K562 (cell line): ENCODE results near the gene FBXO22. TPM values are rescaled to one million over a fixed set of nuclear protein-coding genes. Genes with fewer than 3 reads are reported as not detected.

Source experiments
- ATAC-seq: fragments of 200-7000 bp; cut with Tn5 transposase; 3 replicates; pipeline ENCODE4 v1.9.1; 2020; ENCODE audit warnings: moderate library complexity
- BruUV-seq: library from RNA; stranded (reverse); fragments of 400-500 nt; replicated peaks from 2 replicates; lab custom pipeline; 2021; lab: Mats Ljungman, UMichigan
- CTCF ChIA-PET: fragments of 300-600 bp; formaldehyde crosslinking; extraction: SDS; loops from one replicate; lab custom pipeline; 2021; ENCODE audit warnings: low intra/inter-chr PET ratio; lab: Yijun Ruan, JAX
- POLR2A ChIA-PET: fragments of 300-600, 350-650 bp; sonication (Branson Sonifier 250); formaldehyde crosslinking; extraction: SDS; loops from one replicate; lab custom pipeline; 2021; ENCODE audit warnings: antibody characterized with exemption, inconsistent platforms; lab: Yijun Ruan, JAX
- DNase-seq, 4 experiments: peaks; one replicate each; pipeline versions ENCODE4 v3.0.0 to v3.0.0-alpha.2; 2011 to 2018; ENCODE audit warnings: low spot score in 3 of 4, mixed read lengths in 3 of 4; ENCODE audit errors: extremely low read depth in 1 of 4
- FAIRE-seq: peaks from 2 replicates; lab custom pipeline; 2011; peaks lifted over from hg19 to GRCh38; lab: Jason Lieb, UNC
- H2AFZ ChIP-seq: 2 replicates; pipeline ENCODE4 v1.6.0; 2011; ENCODE audit warnings: low read depth, low read length, control low read depth, inconsistent platforms
- H3K27ac ChIP-seq: fragments of 200-600 bp; 3 replicates; pipeline ENCODE4 v1.8.0; 2011; ENCODE audit warnings: low read depth, mild to moderate bottlenecking, control low read depth, inconsistent platforms, low read length, moderate library complexity, mixed read lengths; ENCODE audit errors: extremely low read depth
- H3K27me3 ChIP-seq, 2 experiments: fragments of 300-600 bp in 1 of 2; 2 replicates in 1 of 2; 3 replicates in 1 of 2; pipeline versions ENCODE4 v1.6.0 to v1.8.0; 2011; ENCODE audit warnings: inconsistent platforms in 2 of 2, low read length in 2 of 2, mild to moderate bottlenecking in 1 of 2, mixed read lengths in 1 of 2, moderate library complexity in 1 of 2; ENCODE audit not compliant: control insufficient read depth in 2 of 2, insufficient read depth in 2 of 2
- H3K36me3 ChIP-seq: fragments of 300-600 bp; 3 replicates; pipeline ENCODE4 v1.8.0; 2011; ENCODE audit warnings: mild to moderate bottlenecking, low read length, inconsistent platforms; ENCODE audit not compliant: control insufficient read depth, insufficient read depth
- H3K4me1 ChIP-seq, 2 experiments: fragments of 200-600 bp in 1 of 2; replicated peaks in 1 of 2; 2 replicates in 1 of 2; 3 replicates in 1 of 2; pipeline versions ENCODE4 v1.5.1 to v1.8.0; 2011; ENCODE audit warnings: inconsistent platforms in 2 of 2, low read length in 2 of 2, mild to moderate bottlenecking in 1 of 2, mixed read lengths in 1 of 2, moderate library complexity in 1 of 2; ENCODE audit not compliant: control insufficient read depth in 2 of 2, insufficient read depth in 2 of 2
- H3K4me2 ChIP-seq: 2 replicates; pipeline ENCODE4 v1.6.1; 2011; ENCODE audit warnings: low read length, control low read depth, inconsistent platforms, mixed read lengths; ENCODE audit not compliant: insufficient read depth
- H3K4me3 ChIP-seq: fragments of 200-600 bp; sonication (generic), shearing (Covaris generic); 2 replicates; pipeline ENCODE4 v1.5.1; 2016; ENCODE audit warnings: control low read depth, inconsistent platforms
- H3K79me2 ChIP-seq: fragments of 200-600 bp; 3 replicates; pipeline ENCODE4 v1.8.0; 2011; ENCODE audit warnings: low read length, inconsistent platforms; ENCODE audit not compliant: control insufficient read depth, insufficient read depth
- H3K9ac ChIP-seq, 2 experiments: 2 replicates each; pipeline versions ENCODE4 v1.6.0 to v1.6.1; 2011; ENCODE audit warnings: low read depth in 2 of 2, low read length in 2 of 2, control low read depth in 1 of 2, inconsistent platforms in 1 of 2, mild to moderate bottlenecking in 1 of 2, mixed read lengths in 1 of 2; ENCODE audit not compliant: insufficient read depth in 1 of 2
- H3K9me1 ChIP-seq: one replicate; pipeline ENCODE4 v1.6.0; 2011; ENCODE audit warnings: inconsistent platforms, mild to moderate bottlenecking, low read length, moderate library complexity; ENCODE audit not compliant: control insufficient read depth, insufficient read depth
- H3K9me3 ChIP-seq: replicated peaks from 2 replicates; pipeline ENCODE4 v1.5.1; 2011; ENCODE audit warnings: low read depth, low read length, inconsistent platforms; ENCODE audit not compliant: control insufficient read depth, insufficient read depth
- H4K20me1 ChIP-seq: replicated peaks from 2 replicates; pipeline ENCODE4 v1.6.1; 2011; ENCODE audit warnings: low read length, inconsistent platforms, mixed read lengths; ENCODE audit not compliant: control insufficient read depth, insufficient read depth
- CBX3 ChIP-seq, 2 experiments: IDR thresholded peaks; 1 replicate in 1 of 2; 2 replicates in 1 of 2; pipeline ENCODE4 v1.6.1; 2012; ENCODE audit warnings: inconsistent platforms in 2 of 2, low read length in 2 of 2, borderline replicate concordance in 1 of 2, control low read depth in 1 of 2
- CCAR2 ChIP-seq: fragments of 200-400 bp; formaldehyde crosslinking; IDR thresholded peaks from 2 replicates; pipeline ENCODE4 v1.6.1; 2017; ENCODE audit warnings: mild to moderate bottlenecking, low read depth, low read length
- CHD2 ChIP-seq: IDR thresholded peaks from 2 replicates; pipeline ENCODE4 v1.6.1; 2011; ENCODE audit warnings: low read depth, low read length
- E2F3 ChIP-seq: fragments of 250-450 bp; sonication (Bioruptor Pico); IDR thresholded peaks from 2 replicates; pipeline ENCODE4 v1.4.0; 2020; ENCODE audit warnings: mild to moderate bottlenecking
- POLR2B ChIP-seq: fragments of 450-650 bp; IDR thresholded peaks from 2 replicates; pipeline ENCODE4 v1.6.1; 2018; ENCODE audit warnings: low read depth; ENCODE audit not compliant: partially characterized antibody
- RB1 ChIP-seq: fragments of 450-650 bp; IDR thresholded peaks from 2 replicates; pipeline ENCODE4 v1.6.1; 2017; ENCODE audit warnings: low read depth, mild to moderate bottlenecking
- TAL1 ChIP-seq: fragments of 450-650 bp; IDR thresholded peaks from 2 replicates; pipeline ENCODE4 v1.6.1; 2016; ENCODE audit warnings: mild to moderate bottlenecking
- WGBS: fragments of 100-300 bp; shearing (Covaris generic); methylation state at CpG from one replicate; pipeline ENCODE4 v1.1.6; 2016; ENCODE audit warnings: low coverage, mixed read lengths; ENCODE audit not compliant: insufficient coverage; ENCODE audit errors: missing lambda C conversion rate; 5-methylcytosine and 5-hydroxymethylcytosine counted together
- in situ Hi-C: fragments of 300-500 bp; cut with MboI; formaldehyde crosslinking; loops from 4 replicates; pipeline ENCODE4 v1.15.0; 2018; ENCODE audit warnings: inconsistent platforms, mixed read lengths
- intact Hi-C: fragments of 100-400 bp; cut with micrococcal nuclease; formaldehyde crosslinking; loops from 2 replicates; pipeline ENCODE4 v1.14.2; 2022
- polyA plus RNA-seq, 8 experiments: library from polyadenylated mRNA; depleted of rRNA in 4 of 8; stranded (reverse) in 5 of 8; unstranded in 3 of 8; fragments of >200 nt; fragmentation: Nextera tagmentation in 2 of 8; fragmentation: Illumina TruSeq in 1 of 8; extraction: Ambion mirVana in 2 of 8; extraction: Trizol in 1 of 8; gene quantifications; 2 replicates each; pipeline versions ENCODE4 v1.2.1 to v1.2.3, GENCODE V29; 2011 to 2014; ENCODE audit warnings: inconsistent platforms in 1 of 8, missing spikeins in 1 of 8
- total RNA-seq, 7 experiments: library from RNA; depleted of rRNA in 6 of 7; stranded (reverse); fragments of >200 nt in 6 of 7; fragmentation: Illumina TruSeq in 2 of 7; extraction: Trizol in 2 of 7; gene quantifications; 2 replicates each; pipeline versions ENCODE4 v1.2.1 to v1.2.3, GENCODE V29; 2011 to 2021; ENCODE audit warnings: low replicate concordance in 1 of 7
- TF ChIP-seq, protein P1 (sequence below): fragments of 250-450 bp; sonication (Bioruptor Pico); IDR thresholded peaks from 2 replicates; pipeline ENCODE4 v1.4.0; 2020; ENCODE audit warnings: mild to moderate bottlenecking, moderate library complexity, borderline replicate concordance
- TF ChIP-seq, protein P2 (sequence below): fragments of 450-650 bp; formaldehyde crosslinking; IDR thresholded peaks from 2 replicates; pipeline ENCODE4 v1.4.0; 2020; ENCODE audit warnings: mild to moderate bottlenecking

FBXO22 gene
- total and polyA plus RNA-seq, 9 of the 15 experiments (the other 6 are each of a cell fraction or from before 2014, with no cell fraction given), result 24.4 to 99.4 (median 66.5) TPM

DNA sequence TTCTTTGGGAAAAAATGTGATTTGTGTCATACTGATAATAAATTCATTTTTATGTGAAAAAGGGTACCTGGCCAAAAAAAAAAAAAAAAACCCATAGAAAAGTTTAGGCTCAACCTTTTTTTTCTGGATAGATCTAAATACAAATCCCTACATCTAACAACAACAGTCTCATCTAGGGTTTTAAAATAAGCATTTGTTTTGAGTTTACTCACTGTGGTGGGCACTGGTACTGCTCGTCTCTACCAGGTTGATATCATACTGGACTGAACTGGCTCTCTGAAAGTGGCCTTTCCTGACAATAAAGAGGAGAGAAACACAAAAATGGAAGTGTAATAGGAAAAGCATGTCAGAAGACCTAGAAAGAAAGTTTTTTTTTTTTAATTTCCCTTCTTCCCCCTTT lies 52.0 kb downstream of the FBXO22 start:
- ATAC-seq (no peak), DNase-seq (no peak), FAIRE-seq (no peak)
- POLR2A ChIA-PET, result interaction anchor here (0.7 kb wide), 1 partner anchor 147 kb away, joined by 3 read pairs; no protein-coding TSS in a partner anchor
- no peak overlapping the region for H2AFZ ChIP-seq
- no peaks in the 10 kb centered on the region for H3K4me1 ChIP-seq
- H3K9ac ChIP-seq, result no peak overlapping the region
- H3K9me3 ChIP-seq, result no peaks in the 10 kb centered on the region
- H3K9me1 ChIP-seq, result no peaks in the 10 kb centered on the region
- no peaks in the 10 kb centered on the region; a peak in 1 of 5 replicates for H3K27me3 ChIP-seq
- H3K79me2 ChIP-seq, result no peaks in the 10 kb centered on the region
- intact Hi-C loops, result loop anchor here (10.0 kb wide), 1 partner anchor 179 kb away; no protein-coding TSS in a partner anchor
- no peak overlapping the region for H3K4me3 ChIP-seq
- 0% methylated on average over 1 of the region's 1 CpG for WGBS
- no TSS peak for BruUV-seq
- CTCF ChIA-PET, result no interaction called here
- TF ChIP-seq CHD2 (no peak), E2F3 (CRISPR knock-in tag) (no peak), CBX3 (IDR thresholded peaks at IDR 0.05; ENCODE audit: borderline replicate concordance in 1 of 2, low read length in 2 of 2) (no peak), CCAR2 (no peak), TAL1 (no peak), RB1 (no peak), POLR2B (no peak)
- TF ChIP-seq, protein P1, sequence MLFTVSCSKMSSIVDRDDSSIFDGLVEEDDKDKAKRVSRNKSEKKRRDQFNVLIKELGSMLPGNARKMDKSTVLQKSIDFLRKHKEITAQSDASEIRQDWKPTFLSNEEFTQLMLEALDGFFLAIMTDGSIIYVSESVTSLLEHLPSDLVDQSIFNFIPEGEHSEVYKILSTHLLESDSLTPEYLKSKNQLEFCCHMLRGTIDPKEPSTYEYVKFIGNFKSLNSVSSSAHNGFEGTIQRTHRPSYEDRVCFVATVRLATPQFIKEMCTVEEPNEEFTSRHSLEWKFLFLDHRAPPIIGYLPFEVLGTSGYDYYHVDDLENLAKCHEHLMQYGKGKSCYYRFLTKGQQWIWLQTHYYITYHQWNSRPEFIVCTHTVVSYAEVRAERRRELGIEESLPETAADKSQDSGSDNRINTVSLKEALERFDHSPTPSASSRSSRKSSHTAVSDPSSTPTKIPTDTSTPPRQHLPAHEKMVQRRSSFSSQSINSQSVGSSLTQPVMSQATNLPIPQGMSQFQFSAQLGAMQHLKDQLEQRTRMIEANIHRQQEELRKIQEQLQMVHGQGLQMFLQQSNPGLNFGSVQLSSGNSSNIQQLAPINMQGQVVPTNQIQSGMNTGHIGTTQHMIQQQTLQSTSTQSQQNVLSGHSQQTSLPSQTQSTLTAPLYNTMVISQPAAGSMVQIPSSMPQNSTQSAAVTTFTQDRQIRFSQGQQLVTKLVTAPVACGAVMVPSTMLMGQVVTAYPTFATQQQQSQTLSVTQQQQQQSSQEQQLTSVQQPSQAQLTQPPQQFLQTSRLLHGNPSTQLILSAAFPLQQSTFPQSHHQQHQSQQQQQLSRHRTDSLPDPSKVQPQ, result no peak
- TF ChIP-seq, protein P2, sequence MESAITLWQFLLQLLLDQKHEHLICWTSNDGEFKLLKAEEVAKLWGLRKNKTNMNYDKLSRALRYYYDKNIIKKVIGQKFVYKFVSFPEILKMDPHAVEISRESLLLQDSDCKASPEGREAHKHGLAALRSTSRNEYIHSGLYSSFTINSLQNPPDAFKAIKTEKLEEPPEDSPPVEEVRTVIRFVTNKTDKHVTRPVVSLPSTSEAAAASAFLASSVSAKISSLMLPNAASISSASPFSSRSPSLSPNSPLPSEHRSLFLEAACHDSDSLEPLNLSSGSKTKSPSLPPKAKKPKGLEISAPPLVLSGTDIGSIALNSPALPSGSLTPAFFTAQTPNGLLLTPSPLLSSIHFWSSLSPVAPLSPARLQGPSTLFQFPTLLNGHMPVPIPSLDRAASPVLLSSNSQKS (CRISPR knock-in tag), result no peak
- no peaks in the 10 kb centered on the region for H4K20me1 ChIP-seq
- no peak overlapping the region for H3K27ac ChIP-seq
- no peaks in the 10 kb centered on the region for H3K36me3 ChIP-seq
- no peak overlapping the region for H3K4me2 ChIP-seq
- in situ Hi-C loops, result no loop called here
